H1 (cell line): ENCODE results near the gene HES7. TPM values are rescaled to one million over a fixed set of nuclear protein-coding genes. Genes with fewer than 3 reads are reported as not detected.
A peak's percentile ranks its signal among the peaks of the same experiment; 100 is the strongest.

ENCODE experiments used
- ASH2L ChIP-seq: fragments of 200-600, 300-600 bp; sonication (generic); IDR thresholded peaks from one replicate; pipeline ENCODE4 v1.7.1; 2017; ENCODE audit warnings: low read length
- CHD2 ChIP-seq: IDR thresholded peaks from 2 replicates; pipeline ENCODE4 v1.6.1; 2012; ENCODE audit warnings: low read length, improper control_type of control experiment
- TAF1 ChIP-seq: IDR thresholded peaks from 2 replicates; pipeline ENCODE4 v1.6.1; 2011; ENCODE audit warnings: mild to moderate bottlenecking, low read depth, low read length
- USF2 ChIP-seq: IDR thresholded peaks from 2 replicates; pipeline ENCODE4 v1.6.1; 2011; ENCODE audit warnings: low read length, improper control_type of control experiment
- YY1 ChIP-seq: IDR thresholded peaks from 2 replicates; pipeline ENCODE4 v1.6.1; 2011; ENCODE audit warnings: low read depth, mild to moderate bottlenecking, low read length
- polyA plus RNA-seq, 7 experiments: library from polyadenylated mRNA; depleted of rRNA in 3 of 7; stranded (reverse) in 5 of 7; unstranded in 2 of 7; fragments of >200 nt in 5 of 7; fragments of 200-250 nt in 2 of 7; gene quantifications; 1 replicate in 5 of 7; 2 replicates in 1 of 7; 4 replicates in 1 of 7; pipeline versions ENCODE4 v1.2.1 to v1.2.3, GENCODE V29; 2011 to 2013; ENCODE audit warnings: missing spikeins in 2 of 7, mixed read lengths in 2 of 7
- total RNA-seq: library from RNA; stranded (reverse); fragmentation: NEBNext Ultra II Directional; extraction: Animal tissue kit (Norgen Biotek cat#: 25700); gene quantifications from 2 replicates; pipeline ENCODE4 v1.2.1, GENCODE V29; 2021

Gene HES7
- total and polyA plus RNA-seq, 2 of the 8 experiments (the other 6 are each of a cell fraction or from before 2014, with no cell fraction given): 0.20 to 0.32 TPM

- peak; percentile 85 for TF ChIP-seq CHD2
- TF ChIP-seq ASH2L: peak; percentile 62
- peak; percentile 85 for TF ChIP-seq YY1
- peak; percentile 90 for TF ChIP-seq TAF1
- peak; percentile 10; the same call in 1 of the 2 replicates for TF ChIP-seq USF2
Observed at GRCh38 chr17:8156246-8156992, 32.5 kb upstream of the HES7 start (continued).
